HG03039 (cell line): ENCODE measurements around the gene HYPK.
"Not testable (repeated sequence)": the region's sequence is repeated elsewhere in the genome, so short reads cannot be mapped to it uniquely, and the experiment has no call there.

Experiments
- ATAC-seq: cut with Tn5 transposase; IDR thresholded peaks from one replicate; pipeline ENCODE4 v1.9.1; 2021; ENCODE audit warnings: mild to moderate bottlenecking, moderate library complexity; ENCODE audit not compliant: unreplicated experiment

The HYPK gene

GRCh38 chr15:43832485-43832884 lies 32.1 kb downstream of the HYPK start:
- ATAC-seq = not testable (repeated sequence)

- ATAC-seq = no peak
Measured at GRCh38 chr15:43845421-43845820, 45.0 kb downstream of the HYPK start.

GRCh38 chr15:43851251-43851650 lies 50.9 kb downstream of the HYPK start:
- ATAC-seq = no peak

GRCh38 chr15:43852607-43853006 lies 52.2 kb downstream of the HYPK start:
- no peak for ATAC-seq
